Measurements from ENCODE around the gene BHLHE40. TPM values are rescaled to one million over a fixed set of nuclear protein-coding genes. Genes with fewer than 3 reads are reported as not detected.

BHLHE40 gene
- polyA plus RNA-seq, 2 of the 4 experiments (the other 2 are of a cell fraction), result 102 to 160 TPM

- TF ChIP-seq, protein P1, sequence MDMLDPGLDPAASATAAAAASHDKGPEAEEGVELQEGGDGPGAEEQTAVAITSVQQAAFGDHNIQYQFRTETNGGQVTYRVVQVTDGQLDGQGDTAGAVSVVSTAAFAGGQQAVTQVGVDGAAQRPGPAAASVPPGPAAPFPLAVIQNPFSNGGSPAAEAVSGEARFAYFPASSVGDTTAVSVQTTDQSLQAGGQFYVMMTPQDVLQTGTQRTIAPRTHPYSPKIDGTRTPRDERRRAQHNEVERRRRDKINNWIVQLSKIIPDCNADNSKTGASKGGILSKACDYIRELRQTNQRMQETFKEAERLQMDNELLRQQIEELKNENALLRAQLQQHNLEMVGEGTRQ (IDR thresholded peaks at IDR 0.05), result no peak; the same call in 1 of the 2 replicates
- TF ChIP-seq ZFP36 (IDR thresholded peaks at IDR 0.05; ENCODE audit: borderline replicate concordance, partially characterized antibody) (no peak), REST (IDR thresholded peaks at IDR 0.05) (no peak; the same call in 1 of the 2 replicates), CHD2 (IDR thresholded peaks at IDR 0.05; ENCODE audit: low read length, partially characterized antibody) (no peak), HOXA7 (CRISPR knock-in tag; IDR thresholded peaks at IDR 0.05) (no peak; the same call in 1 of the 2 replicates), HDAC2 (IDR thresholded peaks at IDR 0.05) (no peak), EHMT2 (IDR thresholded peaks at IDR 0.05; ENCODE audit: low read depth) (no peak), NR3C1 (IDR thresholded peaks at IDR 0.05) (no peak), SREBF2 (IDR thresholded peaks at IDR 0.05) (no peak), MAFK (IDR thresholded peaks at IDR 0.05; ENCODE audit: partially characterized antibody) (no peak), ZC3H11A (IDR thresholded peaks at IDR 0.05) (no peak), CBX8 (IDR thresholded peaks at IDR 0.05) (no peak), RNF2 (IDR thresholded peaks at IDR 0.05; ENCODE audit: borderline replicate concordance, low read depth) (no peak), POLR2AphosphoS2 (conservative IDR thresholded peaks at IDR 0.05; ENCODE audit: low read length) (peak; percentile 93), HEYL (CRISPR knock-in tag; IDR thresholded peaks at IDR 0.05) (no peak), PBX3 (IDR thresholded peaks at IDR 0.05) (peak; percentile 62; the same call in 1 of the 2 replicates), SMC3 (IDR thresholded peaks at IDR 0.05) (no peak), GATA3 (IDR thresholded peaks at IDR 0.05; ENCODE audit: borderline replicate concordance) (no peak; the same call in none of the 2 replicates)
- TF ChIP-seq, protein P2, sequence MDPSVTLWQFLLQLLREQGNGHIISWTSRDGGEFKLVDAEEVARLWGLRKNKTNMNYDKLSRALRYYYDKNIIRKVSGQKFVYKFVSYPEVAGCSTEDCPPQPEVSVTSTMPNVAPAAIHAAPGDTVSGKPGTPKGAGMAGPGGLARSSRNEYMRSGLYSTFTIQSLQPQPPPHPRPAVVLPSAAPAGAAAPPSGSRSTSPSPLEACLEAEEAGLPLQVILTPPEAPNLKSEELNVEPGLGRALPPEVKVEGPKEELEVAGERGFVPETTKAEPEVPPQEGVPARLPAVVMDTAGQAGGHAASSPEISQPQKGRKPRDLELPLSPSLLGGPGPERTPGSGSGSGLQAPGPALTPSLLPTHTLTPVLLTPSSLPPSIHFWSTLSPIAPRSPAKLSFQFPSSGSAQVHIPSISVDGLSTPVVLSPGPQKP (IDR thresholded peaks at IDR 0.05; ENCODE audit: low read depth, low read length), result no peak
- TF ChIP-seq, protein P3, sequence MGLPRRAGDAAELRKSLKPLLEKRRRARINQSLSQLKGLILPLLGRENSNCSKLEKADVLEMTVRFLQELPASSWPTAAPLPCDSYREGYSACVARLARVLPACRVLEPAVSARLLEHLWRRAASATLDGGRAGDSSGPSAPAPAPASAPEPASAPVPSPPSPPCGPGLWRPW (IDR thresholded peaks at IDR 0.05), result no peak
- TF ChIP-seq, protein P4, sequence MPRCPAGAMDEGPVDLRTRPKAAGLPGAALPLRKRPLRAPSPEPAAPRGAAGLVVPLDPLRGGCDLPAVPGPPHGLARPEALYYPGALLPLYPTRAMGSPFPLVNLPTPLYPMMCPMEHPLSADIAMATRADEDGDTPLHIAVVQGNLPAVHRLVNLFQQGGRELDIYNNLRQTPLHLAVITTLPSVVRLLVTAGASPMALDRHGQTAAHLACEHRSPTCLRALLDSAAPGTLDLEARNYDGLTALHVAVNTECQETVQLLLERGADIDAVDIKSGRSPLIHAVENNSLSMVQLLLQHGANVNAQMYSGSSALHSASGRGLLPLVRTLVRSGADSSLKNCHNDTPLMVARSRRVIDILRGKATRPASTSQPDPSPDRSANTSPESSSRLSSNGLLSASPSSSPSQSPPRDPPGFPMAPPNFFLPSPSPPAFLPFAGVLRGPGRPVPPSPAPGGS (IDR thresholded peaks at IDR 0.05), result no peak
These were observed 4.7 kb downstream of the BHLHE40 start (continued) for GRCh38 chr3:4983739-4984510.
